Stimulated activated CD8-positive, alpha-beta memory T cell treated with anti-CD3 and anti-CD28 coated beads, Interleukin-4, amount 100 ng/mL, for 4 hours (primary cell): ENCODE data around the gene CLIC6.
"Not testable (repeated sequence)": the region's sequence is repeated elsewhere in the genome, so short reads cannot be mapped to it uniquely, and the experiment has no call there.

Experiments
- DNase-seq, 2 donors: peaks; one replicate each; pipeline ENCODE4 v3.0.0-alpha.2; 2020; ENCODE audit warnings: low read depth in 2 of 2, low spot score in 1 of 2

The CLIC6 gene

DNA sequence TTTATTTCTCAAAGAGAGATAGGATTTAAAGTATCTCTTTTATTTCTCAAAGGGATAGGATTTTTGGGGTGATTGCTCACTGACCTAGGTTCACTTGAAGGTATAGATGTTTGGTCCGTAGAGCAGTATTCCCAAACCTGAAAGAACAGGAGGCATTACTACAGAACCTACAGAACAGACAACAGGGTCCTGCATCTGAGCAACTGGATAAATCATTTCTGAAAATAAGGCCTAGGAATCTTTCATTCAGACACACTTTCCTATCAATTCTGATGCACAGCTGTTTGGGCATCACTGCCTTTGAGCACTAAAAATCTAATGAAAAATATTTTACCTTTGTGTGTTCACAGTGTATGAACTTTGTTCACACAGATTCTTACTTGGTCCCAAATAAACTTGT lies 17.2 kb upstream of the CLIC6 start:
- DNase-seq, result no peak

DNA sequence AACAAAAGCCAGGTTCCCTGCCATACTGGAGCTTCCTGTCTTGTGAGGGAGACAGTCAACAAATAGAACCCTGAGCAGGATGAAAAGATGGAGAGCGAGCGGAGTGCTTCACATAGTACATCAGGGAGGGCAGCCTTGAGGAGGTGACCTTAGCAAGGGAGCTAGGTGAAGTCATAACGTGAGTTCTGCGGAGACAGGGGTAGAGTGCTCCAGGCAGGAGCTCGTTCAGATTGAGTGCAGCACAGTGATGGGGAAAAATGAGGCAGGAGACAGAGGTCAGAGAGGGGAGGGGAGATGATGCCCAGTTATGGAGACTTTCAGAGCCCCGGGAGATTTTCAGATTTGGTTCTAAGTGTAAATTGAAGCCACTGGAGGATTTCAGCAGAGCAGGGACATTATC lies 15.3 kb upstream of the CLIC6 start:
- DNase-seq, result no peak

DNA sequence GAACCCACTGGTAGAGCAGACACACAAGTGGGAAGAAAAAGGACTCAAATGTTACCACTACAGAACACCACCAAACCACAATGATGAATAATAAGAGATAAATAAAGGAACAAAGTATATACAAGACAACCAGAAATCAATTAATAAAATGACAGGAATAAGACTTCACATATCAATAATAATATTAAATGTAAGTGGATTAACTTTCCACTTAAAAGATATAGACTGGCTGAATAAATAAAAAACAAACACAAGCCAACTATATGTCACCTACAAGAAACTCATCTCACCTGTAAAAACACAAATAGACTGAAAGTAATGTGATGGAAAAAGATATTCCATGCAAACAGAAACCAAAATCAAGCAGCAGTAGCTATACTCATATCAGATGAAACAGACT lies 6.9 kb upstream of the CLIC6 start:
- DNase-seq, result no peak

DNA sequence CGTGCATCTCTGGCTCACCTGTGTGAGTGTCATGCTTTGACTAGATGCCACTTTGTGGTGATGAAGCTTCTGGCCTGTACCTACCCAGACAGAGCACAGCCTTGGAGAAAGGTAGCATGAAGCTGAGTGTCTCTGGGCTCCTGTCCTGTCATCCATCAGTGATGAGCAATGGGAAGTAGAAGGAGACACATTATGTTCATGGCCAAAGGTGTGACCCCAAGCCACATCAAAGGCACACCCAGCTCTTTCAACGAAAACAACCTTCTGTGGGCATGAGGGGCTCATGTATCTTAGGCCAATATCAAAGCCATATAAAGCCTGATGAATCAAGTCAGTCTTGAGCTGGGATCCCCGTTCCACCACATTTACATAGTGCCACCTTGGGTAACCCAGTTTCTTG lies 1.0 kb upstream of the CLIC6 start:
- no peak for DNase-seq

DNA sequence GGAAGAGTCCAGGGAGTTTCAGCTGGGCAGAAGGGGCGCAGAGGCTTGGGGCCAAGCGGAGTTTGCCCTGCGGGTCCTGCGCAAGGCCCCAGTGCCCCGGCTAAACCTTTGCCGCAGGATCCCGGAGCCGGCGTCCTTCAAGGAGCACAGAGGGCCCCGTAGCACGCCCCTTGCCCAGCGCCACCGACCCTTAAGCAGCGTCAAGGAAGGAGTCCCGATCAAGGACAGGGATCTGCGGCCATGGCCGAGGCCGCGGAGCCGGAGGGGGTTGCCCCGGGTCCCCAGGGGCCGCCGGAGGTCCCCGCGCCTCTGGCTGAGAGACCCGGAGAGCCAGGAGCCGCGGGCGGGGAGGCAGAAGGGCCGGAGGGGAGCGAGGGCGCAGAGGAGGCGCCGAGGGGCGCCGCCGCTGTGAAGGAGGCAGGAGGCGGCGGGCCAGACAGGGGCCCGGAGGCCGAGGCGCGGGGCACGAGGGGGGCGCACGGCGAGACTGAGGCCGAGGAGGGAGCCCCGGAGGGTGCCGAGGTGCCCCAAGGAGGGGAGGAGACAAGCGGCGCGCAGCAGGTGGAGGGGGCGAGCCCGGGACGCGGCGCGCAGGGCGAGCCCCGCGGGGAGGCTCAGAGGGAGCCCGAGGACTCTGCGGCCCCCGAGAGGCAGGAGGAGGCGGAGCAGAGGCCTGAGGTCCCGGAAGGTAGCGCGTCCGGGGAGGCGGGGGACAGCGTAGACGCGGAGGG lies 520 bp downstream of the CLIC6 start:
- DNase-seq, result no peak

DNA sequence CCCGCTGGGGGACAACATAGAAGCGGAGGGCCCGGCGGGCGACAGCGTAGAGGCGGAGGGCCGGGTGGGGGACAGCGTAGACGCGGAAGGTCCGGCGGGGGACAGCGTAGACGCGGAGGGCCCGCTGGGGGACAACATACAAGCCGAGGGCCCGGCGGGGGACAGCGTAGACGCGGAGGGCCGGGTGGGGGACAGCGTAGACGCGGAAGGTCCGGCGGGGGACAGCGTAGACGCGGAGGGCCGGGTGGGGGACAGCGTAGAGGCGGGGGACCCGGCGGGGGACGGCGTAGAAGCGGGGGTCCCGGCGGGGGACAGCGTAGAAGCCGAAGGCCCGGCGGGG lies 1.1 kb downstream of the CLIC6 start:
- DNase-seq, result not testable (repeated sequence)

DNA sequence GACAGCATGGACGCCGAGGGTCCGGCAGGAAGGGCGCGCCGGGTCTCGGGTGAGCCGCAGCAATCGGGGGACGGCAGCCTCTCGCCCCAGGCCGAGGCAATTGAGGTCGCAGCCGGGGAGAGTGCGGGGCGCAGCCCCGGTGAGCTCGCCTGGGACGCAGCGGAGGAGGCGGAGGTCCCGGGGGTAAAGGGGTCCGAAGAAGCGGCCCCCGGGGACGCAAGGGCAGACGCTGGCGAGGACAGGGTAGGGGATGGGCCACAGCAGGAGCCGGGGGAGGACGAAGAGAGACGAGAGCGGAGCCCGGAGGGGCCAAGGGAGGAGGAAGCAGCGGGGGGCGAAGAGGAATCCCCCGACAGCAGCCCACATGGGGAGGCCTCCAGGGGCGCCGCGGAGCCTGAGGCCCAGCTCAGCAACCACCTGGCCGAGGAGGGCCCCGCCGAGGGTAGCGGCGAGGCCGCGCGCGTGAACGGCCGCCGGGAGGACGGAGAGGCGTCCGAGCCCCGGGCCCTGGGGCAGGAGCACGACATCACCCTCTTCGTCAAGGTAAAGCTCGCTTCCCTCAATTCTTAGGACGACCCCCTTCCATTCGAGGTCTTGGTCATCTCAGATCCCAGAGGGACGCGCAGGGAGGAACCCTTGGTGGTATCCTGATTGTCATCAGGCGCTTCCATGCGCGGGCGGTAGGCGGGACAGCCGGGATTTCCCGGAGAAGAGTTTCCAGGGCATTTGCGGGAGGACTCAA lies 1.6 kb downstream of the CLIC6 start:
- no peak for DNase-seq

DNA sequence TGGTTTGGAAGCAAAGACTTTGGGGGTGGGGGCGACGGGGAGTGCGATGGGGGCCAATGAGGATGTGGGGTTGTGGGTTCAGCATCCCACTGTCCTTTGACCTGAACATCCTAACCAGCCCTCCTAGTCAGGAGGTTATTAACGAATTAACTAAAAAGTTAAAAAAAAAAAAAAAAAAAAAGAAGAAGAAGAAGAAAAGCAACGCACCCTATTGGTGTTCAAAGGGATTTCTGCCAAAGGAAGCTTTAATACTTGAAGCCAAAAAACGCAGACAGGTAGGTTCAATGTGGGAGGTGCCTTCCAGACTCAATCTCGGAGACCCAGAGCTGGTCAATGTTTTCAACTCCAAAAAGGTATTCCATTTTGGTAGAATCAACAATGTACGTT lies 2.2 kb downstream of the CLIC6 start:
- no peak for DNase-seq

DNA sequence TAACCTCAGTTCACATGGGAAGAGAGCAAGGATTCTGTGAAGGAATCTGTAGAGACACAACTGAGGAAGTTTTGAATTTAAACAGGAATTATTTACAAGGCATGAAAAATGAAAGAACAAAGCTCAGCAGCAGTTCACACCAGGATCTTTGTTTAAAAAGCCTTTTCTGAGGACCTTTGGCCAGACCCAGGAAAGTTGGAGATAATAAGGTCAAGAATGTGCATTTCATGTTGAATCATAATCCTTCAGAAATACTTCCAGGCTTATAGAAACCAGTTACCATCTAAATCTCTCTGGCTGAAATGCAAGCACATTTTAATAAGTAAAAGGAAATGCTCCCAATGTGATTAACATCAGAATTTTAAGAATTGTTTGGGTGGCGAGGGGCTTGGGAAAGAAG lies 2.7 kb downstream of the CLIC6 start:
- DNase-seq, result no peak

DNA sequence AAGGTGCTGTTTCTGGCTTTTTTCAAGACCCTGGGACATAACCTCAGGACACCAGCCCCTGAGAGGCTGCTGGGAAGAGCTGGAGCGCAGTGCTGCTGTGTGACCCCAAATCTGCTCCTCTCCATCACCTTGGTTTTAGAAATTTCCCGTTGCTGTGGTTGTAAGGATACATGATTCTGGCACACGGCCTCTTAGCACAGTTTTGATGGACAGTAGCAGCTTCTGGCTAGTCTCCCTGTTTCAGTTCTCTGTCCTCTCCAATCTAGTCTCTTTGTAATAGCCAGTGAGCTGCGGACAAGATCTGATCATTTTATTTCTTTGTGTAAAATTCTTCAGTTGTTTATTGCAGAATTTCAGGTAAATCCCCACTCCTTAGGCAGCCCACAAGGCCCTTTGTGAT lies 3.1 kb downstream of the CLIC6 start:
- no peak for DNase-seq

DNA sequence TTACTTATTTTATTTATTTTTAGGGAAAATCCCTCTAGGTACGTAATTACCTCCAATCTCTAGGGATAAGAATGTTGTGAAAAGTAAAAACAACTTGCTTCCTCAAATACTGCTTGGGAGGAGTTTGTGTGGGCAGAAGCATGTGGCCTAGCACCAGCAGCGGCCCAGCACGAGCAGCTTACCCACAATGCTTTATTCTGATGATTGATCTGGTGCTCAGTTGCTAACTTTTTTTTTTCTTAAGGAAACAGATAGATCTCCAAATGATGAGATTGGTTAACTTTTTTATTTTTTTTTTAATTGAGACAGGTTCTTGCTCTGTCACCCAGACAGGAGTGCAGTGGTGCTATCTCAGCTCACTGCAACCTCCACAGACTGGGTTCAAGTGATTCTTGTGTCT lies 4.2 kb downstream of the CLIC6 start:
- DNase-seq, result no peak

DNA sequence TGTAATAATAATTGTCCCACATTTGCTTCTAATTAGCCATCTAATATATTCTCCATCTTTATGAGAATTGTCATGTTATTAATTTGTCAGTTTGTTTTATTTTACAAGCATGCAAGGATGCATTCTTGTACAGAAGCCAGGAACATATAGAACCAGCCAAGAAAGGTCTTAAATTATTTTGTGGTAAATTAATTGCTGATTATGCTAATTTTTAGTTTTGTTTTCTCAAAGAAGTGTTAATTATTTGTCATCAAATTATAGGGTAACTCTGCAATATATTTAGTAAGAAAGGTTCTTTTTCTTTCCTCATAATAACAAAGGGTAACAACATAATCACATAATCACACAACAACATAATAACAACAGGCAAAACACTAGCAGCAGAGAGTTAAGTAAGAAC lies 5.7 kb downstream of the CLIC6 start:
- no peak for DNase-seq

DNA sequence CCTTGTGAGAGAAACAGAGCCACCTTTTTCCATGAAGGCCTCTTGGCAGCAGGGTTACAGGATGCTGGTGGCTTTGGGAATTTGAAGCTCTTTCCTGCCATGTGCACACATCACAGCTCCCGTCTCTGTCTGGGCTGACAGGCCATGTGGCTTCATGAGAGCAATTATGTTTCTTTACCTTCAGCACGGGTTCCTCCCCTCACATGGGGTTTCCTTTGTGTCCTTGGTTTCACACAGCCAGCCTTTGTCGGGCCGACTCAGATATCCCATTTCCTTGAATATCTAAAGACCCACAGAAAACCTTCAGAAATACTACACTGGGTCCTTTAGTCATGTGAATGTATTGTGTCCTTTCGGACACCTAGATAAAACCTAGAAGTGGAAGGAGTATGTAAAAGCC lies 7.1 kb downstream of the CLIC6 start:
- DNase-seq, result no peak

DNA sequence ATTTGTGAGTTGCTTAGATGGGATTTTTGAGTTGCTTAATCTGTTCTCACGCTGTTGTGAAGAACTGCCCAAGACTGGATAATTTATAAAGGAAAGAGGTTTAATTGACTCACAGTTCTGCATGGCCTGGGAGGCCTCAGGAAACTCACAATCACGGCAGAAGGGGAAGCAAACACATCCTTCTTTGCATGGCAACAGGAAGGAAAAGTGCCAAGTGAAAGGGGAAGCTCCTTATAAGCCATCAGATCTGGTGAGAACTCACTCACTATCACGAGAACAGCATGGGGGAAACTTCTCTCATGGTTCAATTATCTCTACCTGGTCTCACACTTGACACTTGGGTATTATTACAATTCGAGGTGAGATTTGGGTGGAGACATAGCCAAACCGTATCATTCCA lies 10.3 kb downstream of the CLIC6 start:
- DNase-seq, result no peak

DNA sequence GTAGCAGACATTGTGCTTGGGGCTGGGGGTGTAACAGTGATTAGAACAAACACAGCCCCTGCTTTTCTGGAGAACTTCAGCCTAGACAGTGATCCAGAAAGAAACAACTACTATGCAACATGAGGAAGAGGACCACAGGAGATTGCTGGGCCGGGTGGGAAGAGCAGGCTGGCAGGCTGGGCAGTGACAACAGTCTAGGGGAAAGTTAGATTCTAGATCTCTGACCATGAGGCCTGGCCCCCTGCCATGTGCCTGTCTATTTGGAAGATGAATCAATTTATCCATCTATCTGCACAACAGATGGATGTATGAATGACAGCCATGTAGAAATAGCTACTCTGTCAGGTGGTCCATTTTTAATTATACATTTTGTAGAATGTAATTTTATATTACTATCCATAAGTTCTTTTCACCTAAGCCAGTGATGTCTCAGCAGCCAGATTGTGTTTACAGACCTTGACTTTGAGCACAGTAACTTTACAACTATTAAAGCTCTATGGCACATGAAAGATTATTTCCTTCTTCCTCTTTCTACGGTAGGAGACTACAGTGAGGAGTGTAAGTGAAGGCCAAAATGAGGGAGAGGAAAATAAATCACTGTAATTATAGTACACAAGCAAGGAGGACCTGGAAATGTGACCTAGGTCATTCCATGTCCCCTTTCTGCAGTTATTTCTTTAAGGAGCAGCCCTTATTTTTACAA lies 15.5 kb downstream of the CLIC6 start:
- DNase-seq, result no peak

DNA sequence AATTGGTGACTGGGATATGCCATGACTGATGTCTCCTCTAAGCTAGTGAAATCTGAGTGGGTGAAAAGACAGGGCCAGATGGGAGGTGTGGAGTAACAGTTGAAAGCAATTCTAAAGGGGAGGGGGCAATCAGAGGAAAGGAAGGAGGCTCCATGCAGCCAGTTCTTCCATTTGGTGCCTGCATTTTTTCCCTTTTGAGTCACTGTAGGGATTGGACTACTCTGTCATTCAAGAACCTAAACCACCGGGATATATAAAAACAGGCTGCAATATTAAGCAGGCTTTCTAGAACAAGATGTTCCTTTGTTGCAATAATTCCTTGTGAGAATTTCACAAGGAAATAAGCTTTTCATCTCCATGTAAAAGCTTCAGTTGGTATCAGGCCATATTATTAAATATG lies 18.3 kb downstream of the CLIC6 start:
- no peak for DNase-seq

DNA sequence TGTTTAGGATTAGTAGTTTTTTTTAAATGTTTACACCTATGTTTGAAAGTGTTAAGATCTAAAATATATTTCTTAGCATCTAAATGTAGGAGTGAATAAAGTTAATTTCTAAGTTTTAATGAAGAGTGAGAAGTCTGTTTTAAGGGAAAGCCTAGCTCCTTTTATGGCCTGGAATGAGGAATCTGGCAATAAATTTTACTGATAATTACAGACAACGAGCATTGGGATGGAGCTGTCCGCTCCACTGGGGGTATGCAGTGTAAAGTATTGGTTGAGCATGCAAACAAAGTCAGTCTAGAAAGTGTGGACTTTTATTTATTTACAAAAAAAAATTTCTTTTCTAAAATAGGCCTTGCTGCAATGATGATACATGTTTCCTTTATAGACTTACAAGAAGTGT lies 19.0 kb downstream of the CLIC6 start:
- no peak for DNase-seq

DNA sequence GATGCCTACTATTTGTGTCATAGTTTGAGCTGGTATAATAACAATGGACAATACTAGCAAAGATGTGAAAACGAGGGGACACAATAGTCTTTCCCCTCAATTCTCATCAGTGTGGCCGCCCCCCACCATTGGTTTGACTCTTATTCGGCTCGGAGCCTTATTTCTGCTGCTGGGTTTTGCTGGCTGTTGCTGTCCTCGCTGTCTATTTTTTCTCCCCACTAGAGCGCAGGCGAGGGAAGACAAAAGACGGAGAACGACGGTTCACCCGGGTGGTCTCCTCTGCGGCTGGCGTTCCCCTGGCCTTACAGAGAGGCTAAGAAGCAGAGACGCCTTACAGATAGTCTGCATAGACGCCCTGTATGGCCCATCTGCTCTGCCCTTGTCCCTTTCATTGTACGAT lies 19.4 kb downstream of the CLIC6 start:
- DNase-seq, result no peak

DNA sequence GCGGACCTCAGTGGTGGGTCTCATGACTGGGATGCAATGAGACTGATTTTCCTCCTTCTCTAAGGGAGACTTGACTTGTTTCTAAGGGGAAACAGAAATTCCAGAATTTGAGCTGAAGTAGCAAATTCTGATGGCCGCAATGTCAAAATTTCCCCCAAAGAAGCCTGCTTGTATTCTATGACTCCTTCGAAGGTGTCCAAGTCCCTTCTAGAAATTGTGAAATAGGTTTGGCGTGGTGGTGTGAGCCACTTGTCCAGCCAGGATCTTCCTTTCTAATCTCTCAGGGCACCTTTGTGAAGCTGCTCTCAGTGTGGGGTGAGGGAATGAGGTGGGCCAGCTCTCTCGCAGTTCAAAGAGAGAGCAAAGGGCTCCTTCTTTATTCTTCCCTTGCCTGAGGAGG lies 19.9 kb downstream of the CLIC6 start:
- DNase-seq, result no peak

DNA sequence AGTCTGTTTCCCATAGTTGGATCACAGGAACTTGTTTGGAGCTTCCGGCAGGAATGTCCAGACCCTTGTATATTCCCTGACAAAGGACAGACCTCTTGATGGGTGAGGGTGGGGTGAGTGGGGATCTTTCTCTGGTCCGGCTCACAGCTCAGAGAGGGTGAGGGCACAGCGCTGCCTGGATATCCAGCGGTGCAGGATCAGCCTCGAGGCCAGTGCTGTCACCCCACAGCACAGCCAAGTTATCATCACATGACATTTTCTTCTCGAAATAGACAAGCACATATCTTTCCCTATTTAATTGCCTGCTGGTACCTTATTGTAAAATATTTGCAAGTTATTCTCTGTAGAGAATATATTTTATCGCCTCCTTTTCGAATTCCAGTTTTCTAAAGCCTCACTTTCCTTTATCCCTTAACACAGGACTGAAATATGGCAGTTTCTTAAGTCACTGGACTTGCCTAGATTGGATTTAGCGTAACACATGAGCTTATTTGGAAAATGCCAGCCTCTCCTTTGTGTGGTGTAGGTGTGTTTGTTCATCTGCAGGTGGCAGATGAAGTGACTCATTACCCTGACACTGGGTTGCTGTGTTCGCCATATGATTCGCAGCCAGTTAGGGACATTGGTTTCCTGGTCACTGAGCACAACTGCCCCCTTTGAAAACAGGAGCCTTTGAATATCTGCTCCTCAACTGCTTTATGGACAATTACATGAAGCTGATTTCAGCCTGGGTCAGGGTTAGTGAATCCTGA lies 21.4 kb downstream of the CLIC6 start:
- no peak for DNase-seq

DNA sequence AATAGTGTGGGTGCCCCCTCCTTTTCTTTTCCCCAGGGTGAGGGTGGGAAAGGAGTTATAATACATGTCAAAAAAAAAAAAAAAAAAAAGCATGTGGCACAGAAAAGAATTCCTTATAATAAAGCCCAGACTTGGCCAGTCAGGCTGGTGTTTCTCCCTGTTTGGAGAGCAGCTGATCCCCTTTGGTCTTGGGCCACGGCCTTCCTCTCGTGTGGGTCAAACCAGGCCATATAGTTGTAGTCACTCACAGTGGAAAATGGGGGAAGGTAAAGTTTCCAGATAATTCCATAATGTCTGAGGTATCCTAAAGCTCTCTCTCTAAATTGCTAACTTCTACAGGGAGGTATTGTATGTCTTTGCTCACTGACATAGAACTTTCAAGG lies 22.0 kb downstream of the CLIC6 start:
- no peak for DNase-seq
